GM04503 (cell line): ENCODE measurements around the gene CADPS.

Experiments
- DNase-seq: peaks from one replicate; pipeline ENCODE4 v3.0.0-alpha.2; 2012; ENCODE audit warnings: low read depth

Gene CADPS

DNA sequence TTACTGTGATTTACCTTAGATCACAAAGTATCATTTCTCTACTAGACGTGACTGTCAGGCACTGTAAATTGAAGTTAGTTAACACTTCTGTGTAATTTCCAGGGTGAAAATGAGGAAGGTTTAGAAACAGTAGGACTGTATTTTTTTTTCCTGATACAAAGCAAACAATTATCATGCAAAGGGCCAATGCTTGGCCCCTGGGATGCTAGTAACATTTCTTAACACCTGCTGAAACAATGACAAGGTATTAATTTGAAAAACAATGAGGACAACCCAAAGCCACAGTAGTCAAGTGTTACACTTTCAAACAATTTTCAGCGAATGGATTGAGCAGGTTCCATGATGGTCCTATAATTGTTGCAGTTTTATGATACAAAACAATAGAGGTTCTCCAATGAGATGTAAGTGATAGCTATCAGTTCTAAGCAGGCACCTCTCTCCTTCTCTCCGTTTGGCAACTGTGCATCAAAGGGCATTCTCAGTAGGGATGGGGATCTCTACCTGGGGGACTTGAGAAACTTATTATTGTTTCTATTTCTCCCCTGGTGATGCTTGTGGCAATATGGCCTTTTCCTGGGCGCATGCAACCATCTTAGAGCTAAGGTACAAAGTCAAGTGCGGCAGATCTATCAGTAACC lies 435.9 kb downstream of the CADPS start:
- no peak for DNase-seq

DNA sequence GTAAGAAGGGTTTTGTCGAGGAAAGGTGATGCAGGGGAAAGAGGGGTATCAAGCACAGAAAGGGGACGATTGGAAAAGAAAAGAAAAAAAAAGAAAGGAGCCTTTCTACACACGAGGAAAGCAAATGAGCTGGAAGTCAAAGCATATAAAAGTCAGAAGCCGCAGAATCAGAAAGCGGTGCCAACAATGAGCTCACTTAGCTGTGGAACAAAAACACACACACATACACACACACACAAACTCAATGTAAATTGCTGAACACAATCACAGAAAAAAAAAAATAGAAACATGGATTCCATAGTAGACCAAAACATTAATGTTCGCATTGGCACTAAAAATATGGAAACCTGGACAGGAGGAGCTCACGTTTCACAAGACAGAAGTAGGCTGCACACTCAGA lies 438.4 kb downstream of the CADPS start:
- DNase-seq = no peak

DNA sequence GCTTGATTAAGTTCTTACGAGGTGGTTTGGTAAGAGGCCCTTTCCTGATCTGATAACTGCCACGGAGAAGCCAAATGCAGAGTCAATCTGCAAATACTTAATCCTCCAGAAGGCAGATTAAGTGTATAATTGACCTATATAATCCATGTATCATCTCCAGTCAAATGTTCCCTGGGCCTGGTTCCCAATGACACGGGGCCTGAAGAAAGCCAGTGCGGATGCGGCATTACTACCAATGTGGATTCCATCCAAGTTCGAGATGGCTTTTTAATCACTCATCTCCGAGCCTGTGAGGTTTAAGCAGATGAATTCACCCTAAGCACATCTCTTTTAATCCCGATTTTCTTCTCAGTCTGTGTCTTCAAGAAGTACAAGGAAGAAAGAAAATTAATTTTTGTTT lies 441.8 kb downstream of the CADPS start:
- DNase-seq = no peak

DNA sequence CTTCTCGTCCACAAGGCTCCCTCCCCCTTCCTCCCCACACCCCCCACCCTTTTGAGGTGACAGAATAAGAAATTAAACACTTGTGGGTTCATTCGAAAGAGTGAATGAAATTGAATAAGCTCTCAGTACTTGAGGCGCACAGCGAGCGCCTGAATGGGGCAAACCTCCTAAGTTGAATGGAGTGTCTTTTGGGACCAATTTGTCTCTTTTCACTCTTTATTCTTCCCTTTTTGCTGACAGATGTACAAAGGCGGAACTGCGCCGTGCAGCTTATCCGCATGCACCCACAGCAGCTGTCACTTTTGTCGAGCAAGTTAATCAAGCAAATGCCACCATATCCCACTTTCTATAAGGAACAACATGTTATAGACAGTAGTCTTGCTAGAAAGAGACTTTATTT lies 454.0 kb downstream of the CADPS start:
- no peak for DNase-seq

DNA sequence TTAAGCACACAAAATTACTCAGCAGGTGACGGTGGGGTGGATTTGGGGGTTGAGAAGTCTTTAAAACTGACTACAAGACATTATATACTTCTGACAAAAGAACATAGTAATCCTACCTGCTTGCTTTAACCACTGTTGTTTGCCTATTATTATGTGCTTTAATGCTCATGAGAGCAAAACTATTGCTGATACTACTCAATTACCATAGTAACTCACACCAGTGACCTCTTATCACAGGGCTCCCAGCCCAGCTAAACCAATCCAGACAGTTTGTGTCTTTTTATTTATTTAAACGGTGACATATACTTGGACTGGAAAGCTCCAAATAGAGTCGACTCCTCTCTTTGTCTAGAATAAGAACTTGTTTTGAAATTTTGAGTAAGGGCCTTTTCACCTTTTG lies 459.1 kb downstream of the CADPS start:
- DNase-seq = no peak

DNA sequence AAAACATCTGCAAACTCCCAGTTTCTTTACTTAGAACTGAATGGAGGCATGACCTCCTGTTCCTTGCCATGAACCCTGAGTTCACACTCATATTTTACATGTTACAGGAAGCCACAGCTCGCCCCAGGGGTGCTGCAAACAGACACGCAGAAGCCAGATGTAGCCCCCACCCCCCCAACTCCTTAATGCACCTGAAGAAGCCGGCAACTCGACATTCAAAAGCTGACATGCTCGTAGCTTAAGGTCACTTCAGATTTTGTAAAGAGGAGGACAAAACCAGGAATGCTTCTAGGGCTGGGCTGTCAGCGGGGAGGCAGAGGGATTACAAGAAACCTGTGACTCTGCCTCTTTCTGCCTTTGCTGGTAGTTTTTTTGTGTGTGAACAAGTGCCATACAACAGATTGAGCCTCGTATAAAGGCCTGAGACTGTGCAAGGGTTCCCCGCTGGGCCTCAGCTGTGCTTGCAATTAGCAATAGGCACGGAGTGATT lies 459.9 kb downstream of the CADPS start:
- DNase-seq = no peak

DNA sequence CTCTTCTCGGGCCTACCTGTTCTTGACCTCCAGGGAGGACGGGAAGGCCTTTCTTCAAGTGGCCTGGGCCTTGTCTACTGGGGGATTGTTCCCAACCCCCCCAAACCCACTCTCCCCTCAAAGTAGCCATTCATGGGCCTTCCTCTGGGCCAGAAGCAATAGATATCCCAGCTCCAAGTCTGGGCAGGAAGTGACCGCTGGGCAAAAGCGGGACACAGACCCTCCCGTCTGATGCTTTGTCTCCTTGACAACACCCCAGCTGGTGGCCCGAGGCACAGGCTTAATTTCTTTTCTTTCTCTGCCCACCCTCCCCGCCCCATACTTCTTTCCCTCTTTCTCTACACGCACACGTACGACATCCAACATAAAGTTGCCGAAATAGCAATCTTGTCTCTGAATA lies 460.4 kb downstream of the CADPS start:
- DNase-seq = no peak

DNA sequence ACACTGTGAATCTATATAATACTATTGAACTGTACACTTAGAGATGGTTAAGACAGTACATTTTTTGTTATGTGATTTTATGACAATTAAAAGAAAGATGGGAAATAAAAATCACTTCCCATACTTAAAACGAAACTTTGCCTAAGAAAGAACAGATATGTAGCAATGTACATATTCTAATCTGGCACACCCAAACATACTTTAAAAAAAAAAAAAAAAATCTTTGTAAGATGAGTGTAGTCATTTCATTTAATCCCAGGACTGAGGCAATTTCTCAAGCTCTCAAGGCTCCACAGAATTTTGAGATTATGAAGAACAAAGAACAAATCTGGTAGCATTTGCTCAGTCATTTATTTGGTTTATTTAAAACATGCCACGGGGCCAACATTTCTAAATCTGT lies 461.5 kb downstream of the CADPS start:
- no peak for DNase-seq

DNA sequence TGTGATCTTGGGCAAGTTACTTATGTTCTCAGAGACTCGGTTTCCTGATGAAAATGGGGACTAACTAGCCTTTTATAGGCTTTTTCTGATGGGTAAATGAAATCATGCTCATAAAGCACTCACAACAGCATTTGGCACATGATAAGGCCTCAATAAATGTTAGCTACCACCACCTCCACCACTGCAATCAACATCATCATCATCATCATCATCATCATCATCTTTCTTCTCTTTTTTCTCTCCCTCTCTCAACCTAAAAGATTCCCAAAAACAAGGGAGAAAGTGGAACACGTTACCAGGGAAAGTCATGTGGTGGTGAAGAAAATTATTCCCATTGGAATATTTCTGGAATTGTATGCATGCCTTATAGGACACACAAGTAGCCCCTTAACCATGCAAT lies 468.3 kb downstream of the CADPS start:
- no peak for DNase-seq

DNA sequence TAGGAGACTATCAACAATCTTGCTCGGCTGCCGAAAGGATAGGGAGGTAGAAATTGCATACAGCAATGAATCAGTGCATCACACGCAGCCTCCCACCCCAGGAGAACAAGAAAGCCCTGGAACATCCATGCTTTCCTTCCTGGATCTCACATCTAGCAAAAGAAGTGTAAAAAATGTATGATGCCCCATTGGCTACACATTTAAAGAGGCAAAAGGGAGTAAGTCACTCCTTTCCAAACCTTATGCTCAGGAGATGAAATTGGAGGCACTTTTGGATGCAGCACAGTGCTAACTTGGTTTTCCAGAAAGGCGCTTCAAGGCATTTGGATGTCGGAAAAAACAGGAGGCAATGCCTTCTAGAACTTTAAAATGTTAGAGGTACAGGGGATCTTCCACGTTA lies 469.6 kb downstream of the CADPS start:
- DNase-seq = no peak

DNA sequence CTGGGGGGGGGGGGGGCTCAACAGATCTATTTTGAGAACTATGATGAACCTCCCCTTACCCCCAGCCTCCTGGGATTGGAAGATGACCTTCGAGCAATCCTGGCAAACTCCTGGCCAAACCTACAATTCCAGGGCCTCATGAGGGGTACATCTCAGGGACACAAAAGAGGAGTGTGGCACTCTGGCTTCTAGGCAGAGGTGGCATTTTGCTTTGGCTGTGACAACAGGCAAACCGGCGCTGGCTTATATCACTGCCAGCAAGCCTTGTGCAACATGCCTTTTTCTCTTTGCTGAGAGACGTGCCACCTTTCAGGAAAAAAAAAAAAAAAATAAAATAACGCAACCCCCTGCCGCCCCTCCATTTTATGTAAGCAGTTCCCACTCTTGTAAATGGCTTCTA lies 470.1 kb downstream of the CADPS start:
- DNase-seq = no peak

DNA sequence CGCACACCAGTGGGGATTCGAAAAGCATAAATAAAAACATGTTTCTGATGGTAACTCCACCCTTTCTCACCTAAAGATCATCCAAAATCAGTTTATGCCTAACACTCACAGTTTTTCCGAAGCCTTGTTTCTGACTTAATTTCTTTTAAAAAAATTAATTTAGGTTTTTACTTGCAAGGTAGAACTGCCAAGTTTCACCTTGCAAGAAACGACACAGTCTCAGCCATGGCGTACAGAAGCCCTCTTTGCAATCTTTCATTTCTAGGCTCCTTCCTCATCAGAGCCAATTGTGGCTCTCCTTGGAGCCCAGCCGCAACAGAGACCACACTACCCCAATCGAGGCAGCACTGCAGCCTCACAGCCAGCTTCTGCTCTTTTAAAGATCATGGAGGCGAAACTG lies 470.9 kb downstream of the CADPS start:
- DNase-seq = no peak

DNA sequence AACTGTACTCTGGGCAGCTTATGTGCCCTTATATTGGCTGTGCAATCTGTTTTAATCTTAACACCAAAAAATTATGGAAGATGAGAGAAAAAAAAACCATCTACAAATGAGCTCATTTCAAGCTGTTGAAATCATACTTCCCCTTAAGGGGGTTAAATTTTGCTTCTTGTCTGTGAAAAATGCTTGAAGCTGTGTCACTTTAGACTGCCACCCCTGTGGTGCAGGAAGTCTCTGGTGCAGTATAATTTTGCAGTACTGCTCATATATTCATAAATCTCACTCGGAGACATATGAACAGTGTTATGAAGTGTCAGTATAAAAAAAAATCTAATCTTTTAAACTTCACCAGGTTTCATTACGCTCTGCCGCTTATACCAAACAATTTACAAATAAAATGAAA lies 471.5 kb downstream of the CADPS start:
- no peak for DNase-seq

DNA sequence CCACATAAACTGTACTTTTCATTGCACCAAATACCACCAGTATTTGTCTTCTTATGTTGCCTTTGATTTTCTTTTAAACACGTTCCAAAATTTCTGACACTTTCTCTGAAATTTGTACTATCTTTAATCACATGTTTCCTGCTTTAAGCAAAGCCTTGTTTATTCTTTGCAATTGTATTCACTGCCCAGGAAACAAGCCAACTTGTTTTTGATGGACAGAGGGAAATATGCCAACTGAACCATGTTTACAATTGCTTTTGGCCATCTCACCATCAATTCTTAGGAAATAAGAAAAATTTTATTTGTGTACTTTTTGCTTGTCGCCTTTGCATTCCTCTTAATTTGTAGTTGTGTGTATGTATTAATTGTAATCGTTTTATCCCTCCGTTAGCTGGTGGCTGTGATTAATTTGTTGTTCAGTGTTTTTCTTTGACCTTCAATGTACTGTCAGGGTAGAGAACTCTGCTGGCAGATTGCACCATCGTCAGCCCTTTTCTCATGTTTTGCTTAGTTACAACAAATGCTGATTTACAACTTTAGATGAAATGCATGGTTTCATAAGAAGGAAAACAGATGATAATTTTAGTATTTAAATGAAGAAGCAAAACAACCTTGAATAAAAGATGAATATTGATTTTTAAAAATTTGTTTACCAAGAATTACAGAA lies 482.5 kb downstream of the CADPS start:
- no peak for DNase-seq

DNA sequence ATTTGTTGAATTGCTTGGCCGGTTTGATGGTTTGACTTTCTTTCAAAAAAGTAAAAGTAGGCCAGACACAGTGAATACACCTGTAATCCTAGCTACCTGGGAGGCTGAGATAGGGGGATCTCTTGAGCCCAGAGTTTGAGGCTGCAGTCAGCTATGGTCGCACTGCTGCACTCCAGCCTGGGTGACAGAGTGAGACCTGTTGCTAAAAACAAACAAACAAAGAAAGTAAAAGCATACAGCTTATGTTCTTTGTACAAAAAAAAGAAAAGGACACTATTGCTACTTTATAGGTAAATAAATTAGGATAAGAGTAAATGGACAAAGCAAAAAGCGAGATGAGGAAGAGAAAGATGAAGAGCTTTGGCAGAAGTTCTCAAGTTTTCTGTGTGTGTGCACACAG lies 488.0 kb downstream of the CADPS start:
- no peak for DNase-seq

DNA sequence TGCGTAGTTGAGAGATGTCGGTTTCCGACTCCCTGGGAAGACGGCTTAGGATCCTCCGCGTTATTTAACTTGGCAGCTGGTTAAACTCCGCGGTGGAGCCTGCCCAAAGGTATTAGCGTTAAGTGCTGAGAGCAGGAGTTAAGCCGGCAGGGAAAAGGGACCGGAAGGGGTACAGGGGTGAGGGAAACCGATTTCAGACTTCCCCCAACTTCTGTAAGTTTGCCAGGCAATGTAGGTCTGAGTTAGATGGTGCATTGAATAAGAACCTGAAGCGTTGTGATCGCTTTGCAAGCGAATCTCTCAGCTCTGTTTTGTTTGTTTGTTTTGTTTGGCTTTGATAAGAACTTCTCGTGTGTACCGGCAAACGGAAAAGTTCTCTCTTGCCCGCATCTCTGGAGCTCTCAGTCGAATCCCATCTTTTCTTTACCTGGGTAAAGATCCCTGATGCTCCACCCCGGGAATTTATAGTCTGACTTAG lies 495.9 kb downstream of the CADPS start:
- no peak for DNase-seq

DNA sequence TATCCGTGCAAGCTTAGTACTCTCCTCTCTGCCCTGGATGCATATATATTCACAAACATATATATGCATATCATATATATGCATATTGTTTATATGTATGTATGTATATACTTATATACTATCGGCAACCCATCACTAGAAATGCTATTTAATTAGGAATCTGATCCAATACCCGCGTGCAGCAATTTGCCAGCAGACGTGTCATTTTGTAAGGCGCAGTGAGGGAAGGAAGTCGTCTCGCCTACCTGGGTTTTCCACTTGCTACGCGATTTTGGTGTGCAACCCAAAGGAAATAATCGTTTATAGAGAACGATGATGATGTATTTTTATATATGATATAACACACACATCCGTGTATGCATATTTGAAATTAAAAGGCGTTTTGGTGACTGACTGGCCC lies 496.3 kb downstream of the CADPS start:
- no peak for DNase-seq

DNA sequence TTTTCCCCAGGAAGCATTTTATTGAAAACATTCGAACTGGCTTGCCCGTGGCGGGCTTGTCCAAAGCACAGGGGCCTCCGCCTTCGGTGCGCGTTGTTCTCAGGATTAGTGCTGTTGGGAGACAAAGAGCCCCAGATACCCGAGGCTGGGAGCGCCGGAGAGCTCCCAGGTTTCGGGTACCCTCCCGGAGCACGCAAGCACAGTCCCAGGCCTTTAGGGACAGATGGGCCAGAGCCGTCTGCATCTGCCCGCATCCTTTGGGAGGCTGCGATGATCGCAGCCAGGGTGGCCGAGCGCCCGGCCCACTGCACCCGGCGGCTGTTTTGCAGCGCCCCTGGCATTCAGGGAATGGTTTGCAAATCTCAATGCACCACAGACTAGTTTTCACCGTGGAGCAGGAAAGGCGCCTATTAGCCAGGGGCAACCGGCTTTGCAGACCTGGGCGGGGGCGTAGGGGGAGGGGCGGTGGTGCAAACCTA lies 496.9 kb downstream of the CADPS start:
- DNase-seq = no peak

DNA sequence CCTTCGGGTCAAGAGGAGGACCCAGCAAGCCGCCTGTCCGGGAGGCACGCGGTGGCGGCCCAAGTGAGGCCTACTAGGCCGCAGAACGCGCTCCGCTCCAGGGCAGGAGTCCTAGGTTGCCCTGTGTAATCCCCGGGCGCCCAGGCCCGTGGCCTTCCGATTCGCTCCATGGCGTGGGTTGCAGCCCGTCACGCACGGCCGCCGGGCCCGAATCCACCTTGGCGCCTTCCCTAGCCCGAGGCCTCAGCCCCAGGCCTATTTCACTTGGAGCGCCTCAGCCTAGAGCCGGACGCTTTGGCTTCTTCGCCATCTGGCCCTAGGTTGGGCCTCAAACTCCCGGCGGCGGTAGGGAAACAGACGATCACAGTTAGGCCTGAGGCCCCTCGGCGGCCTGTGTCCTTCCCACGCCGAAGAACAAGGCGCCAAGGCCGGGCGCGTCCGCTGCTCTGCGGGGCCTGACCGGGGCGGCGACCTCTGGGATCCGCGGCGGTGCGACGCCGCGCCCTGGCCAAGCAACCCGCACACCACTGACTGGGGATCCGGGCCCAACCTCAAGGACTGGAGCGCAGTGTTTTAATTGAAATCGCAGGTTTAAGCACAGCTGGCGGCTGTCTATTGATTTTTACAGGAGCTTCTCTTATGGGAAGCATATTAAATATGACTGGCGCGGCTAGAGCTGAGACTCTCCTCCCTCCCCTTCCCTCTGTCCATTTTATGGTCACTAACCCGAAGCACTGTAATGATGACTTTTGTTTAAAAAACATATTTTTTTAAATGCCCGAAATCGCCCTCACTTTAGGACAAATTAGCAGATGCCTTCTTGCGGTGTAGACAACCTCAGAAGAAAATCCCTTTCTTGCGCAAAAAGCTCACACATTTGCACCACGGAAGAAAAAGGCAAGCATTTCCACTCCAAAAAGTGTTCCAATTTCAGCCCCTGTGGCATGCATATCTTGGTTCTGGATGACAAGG lies 498.0 kb downstream of the CADPS start:
- DNase-seq = no peak

DNA sequence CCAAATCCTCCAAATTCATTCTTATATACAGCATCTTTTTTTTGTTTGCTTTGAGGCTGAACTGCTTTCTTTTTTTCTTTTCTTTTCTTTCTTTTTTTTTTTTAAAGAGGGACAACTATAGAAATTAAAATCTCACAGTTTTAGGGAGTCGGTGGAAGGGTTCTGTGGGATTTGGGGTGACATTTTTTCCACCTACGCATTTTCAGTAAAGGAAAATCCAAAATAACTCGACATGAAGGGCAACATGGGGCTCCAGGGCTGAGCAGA lies 498.8 kb downstream of the CADPS start:
- no peak for DNase-seq

DNA sequence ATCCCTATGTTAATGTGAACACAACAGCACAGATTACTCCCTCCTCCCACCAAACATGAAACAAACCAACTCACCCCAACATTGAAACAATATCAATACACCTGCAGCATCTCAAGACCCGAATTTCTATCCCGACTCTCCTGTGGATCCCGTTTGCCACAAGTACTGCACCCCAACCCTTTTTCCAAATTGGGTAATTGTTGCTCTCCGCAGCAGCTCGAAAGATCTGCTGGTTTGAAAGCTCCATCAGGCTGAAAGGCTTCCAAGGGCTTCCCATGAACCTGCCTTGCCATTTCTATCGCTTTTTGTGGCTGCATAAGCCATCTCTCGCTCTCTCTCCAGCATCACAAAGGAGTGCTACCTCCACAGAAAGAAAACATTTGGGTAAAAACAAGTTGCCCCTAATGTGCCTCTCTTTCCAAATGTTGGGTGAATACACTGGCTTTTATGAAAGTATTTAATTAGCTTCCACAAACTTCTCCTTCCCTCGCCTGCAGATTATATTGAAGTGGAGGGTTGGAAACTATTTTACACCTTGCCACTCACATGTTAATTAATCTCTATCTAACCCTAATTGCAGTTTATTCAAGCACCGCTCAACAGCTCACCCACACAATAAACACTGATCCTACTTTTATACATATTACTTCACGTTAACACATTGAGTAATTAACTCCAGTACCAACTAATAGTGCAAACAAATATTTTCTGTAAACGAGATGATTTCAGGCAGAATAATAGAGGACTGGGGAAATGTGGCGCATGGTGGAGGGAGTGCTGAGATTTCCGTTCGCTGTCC lies 499.4 kb downstream of the CADPS start:
- no peak for DNase-seq
